Hematopoietic multipotent progenitor cell treated with erythropoietin and hydrocortisone succinate and interleukin-3 and kit ligand, for 8 days (in vitro differentiated cells): ENCODE results near the gene CLN6.
A peak's percentile ranks its signal among the peaks of the same experiment; 100 is the strongest.
"Not testable (repeated sequence)": the region's sequence is repeated elsewhere in the genome, so short reads cannot be mapped to it uniquely, and the experiment has no call there.

Source experiments
- DNase-seq: peaks from one replicate; pipeline ENCODE4 v3.0.0-alpha.2; 2015

Gene CLN6

DNA sequence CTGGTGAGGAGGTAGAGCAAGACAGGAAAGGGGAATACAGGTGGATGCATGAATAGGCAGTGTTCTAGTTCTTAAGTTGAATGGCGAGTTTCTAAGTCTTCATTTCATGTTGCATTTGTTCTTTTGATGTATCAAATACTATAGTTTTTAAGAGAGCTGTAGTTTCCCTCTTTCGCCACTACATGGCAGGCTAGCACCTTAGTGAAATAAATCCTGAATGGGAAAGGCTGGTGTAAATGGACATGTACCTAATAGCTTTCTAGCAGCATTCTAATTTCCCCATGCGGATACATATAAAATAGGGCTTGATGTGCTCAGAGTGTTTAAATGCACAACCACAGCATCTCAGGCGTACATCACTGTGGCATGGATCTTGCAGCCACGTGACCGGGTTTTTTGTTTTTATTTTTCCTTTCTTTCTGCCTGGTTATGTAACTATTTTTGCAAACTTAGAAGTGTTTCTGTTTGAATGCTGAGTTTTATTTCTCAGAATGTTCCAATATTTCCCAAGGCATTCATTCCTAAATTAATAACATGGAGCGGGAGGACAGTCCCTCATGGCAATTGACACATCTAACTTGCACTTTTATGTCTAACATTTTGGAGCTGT is 23.5 kb upstream of the CLN6 start:
- DNase-seq, result peak; percentile 89

DNA sequence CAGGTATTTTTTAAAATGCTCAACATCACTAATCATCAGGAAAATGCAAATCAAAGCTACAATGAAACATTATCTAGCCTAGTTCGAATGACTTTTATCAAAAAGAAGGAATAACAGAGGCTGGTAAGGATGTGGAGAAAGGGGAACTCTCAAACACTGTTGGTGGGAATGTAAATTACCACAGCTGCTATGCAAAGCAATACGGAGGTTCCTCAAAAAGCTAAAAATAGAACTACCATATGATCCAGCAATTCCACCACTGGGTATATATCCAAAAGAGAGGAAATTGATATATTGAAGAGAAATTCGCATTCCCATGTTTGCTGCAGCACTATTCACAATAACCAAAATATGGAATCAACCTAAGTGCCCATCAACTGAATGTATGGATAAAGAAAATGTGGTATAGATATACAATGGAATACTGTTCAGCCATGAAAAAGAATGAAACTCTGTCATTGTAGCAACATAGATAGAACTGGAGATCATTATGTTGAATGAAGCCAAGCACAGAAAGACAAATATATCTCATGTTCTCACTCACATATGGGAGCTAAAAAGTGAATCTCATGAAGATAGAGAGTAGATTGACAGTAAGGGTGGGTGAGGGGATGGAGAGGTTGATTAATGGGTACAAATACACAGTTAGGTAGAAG is 19.7 kb upstream of the CLN6 start:
- no peak for DNase-seq

DNA sequence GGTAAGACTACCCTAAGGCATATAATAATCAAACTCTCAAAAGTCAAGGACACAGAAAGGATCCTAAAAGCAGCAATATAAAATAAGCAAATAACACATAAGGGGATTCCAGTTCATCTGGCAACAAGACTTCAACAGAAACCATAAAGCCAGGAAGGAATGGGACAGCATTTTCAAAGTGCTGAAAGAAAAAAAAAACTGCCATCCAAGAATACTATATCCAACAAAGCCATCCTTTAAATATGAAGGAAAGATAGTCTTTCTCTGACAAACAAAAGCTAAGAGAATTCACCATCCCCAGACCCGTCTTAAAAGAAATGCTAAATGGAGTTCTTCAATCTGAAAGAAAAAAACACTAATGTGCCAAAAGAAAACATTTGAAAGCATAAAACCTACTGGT is 14.7 kb upstream of the CLN6 start:
- no peak for DNase-seq

DNA sequence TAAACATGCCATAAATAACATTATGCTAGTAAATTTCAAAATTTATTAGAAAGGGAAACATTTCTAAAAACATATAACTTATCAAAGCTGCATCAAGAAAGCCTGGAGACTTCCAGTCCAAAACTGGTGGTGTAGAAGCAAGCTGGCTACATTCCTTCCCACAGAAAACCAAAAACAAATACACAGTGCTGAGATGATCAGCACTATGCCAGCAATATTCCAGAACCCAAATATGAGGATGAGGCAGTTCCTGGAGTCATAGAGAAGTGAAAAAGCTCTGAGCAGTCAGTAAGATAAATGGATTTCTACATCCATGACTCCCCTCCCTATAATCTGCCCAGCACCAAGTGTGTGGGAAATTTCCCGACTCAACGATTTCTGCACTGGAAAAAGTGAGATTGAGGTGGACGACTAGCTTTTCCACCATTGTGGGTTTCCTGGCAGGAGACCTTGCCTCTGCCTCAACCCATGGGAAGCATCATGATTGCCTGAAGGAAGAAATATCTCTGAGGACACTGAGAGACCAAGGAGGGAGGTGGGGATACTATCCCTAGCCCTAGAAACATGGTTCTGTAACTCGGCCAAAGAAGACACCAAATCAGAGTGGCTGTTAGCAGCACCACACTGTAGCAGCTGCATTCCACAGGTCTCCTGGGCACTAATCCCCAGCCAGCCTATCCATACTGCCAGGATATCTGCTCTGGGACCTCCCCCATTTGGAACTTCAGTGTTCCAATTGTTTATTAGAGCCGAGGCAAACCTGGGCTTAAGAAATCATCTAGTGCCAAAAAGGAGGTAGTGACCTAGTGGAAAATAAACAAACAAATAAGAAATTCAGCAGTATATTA is 11.8 kb upstream of the CLN6 start:
- no peak for DNase-seq

DNA sequence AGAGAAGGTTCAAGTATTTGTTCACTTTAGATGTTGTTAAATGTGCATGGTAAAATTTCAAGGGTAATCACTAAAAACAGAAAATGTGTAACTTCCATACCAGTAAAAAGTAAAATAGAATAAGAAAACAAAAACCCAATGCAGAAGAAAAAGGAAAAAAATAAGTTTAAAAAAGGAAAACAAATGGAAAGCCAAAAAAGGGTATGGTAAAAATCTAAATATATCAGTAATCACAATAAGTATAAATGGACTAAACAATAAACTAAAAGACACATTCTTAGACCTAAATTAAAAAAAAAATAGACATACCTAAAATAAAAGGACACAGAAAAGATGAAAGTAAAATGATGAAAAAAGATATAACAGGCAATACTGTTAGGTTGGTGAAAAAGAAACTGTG is 9.5 kb upstream of the CLN6 start:
- DNase-seq, result no peak

DNA sequence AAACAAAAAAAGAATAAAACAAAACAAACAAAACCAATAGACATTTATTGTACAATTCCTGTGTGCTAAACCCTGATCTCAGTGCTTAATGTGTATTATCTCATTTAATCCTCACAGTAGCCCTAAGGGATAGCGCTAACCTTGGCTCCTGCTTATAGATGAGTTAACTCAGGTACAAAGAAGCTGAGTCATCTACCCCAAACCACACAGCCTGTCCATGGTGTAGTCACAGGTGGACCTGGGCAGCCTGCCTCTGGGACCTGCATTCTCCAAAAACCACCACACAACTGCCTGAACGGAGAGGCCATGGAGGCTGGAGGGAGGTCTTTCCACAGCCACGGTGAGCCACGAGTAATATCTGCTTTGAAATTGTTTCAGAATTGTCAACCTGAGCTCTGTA is 5.5 kb upstream of the CLN6 start:
- DNase-seq, result no peak

DNA sequence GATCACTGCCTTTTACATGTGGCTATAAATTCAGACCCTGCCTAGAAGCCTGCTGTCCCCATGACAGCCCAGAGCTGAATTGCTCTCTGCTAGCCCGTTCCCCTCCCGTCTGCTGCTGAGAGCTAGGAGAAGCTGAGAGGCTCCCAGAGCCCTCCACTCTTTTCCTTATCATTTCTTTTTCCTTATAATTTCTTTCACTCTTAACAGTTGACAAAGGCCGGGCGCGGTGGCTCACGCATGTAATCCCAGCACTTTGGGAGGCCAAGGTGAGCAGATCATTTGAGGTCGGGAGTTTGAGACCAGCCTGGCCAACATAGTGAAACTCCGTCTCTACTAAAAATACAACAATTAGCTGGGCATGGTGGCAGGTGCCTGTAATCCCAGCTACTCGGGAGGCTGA is 5.0 kb upstream of the CLN6 start:
- not testable (repeated sequence) for DNase-seq

DNA sequence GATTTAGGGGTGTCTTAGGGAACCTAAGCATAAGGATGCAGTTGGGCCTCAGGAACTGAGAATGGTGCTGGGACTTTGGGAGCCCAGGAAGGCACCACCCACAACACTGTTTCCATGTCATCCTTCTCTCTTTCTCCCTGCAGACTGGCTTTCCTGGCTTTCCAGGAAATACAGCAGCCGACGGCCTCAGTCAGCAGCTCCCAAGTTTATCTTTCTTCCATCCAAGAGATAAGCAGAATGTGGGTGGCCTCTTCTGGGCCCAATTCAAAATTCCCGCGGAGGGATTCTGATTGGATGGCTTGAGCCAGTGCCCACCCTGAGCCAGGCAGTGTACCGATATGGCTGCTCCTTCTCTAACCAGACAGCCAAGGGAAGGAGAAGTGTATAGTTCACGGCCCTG is 4.5 kb upstream of the CLN6 start:
- no peak for DNase-seq

DNA sequence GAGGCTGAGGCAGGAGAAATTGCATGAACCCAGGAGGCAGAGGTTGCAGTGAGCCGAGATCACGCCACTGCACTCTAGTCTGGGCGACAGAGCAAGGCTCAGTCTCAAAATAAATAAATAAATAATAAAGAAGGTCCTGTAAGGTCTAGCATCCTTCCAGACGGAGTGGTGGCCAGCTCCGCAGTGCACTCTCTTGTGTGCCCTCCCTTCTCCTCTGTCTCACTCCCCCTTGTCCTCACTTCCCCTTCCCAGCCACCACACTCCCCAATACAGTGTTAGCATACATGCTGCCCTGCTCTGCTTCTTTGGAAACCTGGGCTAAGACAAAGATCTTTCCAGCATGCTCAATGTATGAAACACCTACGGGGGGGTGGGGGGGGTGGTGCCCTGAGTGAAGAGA is 3.4 kb upstream of the CLN6 start:
- no peak for DNase-seq

DNA sequence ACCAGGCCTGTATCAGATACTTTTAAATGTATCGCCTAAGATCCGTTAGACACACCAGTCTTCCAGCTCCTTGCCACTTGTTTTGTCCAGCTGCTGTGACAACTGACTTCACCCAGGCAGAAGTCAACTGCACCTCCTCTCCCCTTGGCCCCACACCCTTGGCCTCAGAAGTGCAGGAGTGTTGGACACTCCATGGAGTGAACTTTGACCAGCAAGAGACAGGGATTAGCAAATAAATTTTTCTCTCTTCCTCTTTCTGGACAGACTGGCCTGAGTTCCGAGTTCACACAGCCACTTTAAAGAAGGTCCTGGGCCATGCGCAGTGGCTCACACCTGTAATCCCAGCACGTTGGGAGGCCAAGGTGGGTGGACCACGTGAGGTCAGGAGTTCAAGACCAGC is 2.9 kb upstream of the CLN6 start:
- no peak for DNase-seq

DNA sequence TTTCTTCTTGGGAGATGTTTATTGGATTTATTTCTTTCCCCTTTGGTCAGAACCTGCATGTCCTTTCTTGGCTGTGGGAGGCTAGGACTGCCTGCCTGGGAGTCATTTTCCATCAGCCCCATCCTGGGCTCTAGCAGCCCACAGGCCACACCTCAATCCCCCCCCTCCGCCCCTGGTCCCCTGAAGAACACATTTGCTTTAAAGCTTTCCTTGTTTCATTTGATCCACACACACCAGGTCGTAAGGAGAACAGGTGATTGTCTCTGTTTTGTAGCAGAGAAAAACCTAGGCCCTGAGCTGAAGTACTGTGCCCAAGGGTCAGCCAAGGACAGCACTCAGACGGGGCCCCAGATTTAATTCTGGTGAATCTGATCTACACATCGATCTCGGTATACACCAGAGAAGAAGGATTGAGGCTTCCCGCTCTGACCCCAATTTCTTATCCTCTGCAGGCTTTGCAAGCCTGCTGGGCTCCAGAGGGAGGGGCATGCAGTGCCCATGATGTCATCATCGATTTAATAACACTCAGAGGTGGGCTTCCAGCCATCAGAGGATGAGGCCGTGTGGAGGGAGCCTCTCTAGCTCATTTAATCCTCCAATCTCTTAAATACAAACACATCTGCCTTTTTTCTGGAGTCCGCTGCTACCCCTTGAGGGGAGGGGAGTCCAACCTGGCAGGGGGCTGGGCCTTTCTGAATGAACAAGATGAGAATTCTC is 1.7 kb upstream of the CLN6 start:
- DNase-seq, result no peak

DNA sequence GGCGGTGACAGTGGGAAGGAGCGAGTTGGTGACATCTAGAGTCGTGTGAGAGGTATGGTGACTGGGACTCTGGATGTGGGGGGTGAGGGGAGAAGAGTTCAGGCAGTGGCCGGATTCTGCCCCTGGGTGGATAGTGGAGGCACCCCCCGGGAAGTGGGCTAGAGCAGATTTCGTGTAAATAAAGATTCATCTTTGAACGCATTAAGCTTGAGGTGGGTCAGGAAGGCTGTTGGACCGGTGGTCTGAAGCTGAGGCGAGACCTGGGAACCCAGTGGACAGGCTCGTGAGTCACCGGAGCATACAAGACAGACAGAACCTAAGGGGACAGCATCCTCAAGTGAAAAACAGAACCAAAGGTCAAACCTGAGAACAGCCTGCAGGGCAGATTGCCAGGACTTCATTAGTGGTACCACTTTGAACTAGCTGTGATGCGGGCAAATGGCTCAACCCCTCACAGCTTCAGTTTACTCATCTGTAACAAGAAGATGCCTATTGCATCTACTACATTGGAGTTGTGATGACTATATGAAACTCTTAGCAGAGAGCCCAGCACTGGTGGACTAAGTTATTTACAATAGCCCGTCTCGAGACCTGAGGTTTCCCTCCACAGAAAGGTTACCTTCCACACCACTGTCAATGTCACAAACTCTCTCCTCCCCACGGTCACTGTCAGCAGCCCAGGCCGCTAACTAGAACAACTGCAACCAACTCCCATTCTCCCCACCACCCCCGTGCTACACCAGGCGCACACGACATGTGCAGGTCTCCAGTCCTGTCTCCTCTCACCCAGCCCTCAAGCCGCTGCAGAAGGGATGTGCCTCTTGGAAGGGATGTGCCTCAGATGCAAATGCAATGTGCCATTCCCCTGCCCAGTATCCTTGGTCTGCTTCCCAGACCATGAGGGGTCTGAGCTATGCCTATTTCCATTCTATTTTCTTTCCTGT is 901 bp upstream of the CLN6 start:
- DNase-seq, result no peak

DNA sequence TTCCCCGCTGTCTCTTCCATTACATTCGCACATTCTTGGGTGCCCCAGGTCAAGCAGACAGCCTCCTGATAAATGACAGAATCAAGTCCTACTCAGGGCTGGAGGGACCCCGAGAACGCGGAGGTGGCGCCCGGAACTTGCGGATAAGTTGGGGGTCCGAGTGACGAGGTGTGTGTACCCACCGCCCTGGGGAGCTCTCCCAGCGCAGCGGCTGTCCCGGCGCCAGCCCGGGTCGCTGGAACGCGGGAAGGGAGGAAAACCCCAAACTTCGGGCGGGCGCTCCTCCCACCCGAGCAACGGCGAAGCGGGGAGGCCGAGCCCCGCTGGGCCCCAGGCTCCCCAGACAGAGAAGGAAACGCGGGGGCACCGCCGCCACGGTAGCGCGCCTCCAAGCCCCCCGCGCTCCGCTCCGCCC is 550 bp downstream of the CLN6 start:
- peak; percentile 43 for DNase-seq

DNA sequence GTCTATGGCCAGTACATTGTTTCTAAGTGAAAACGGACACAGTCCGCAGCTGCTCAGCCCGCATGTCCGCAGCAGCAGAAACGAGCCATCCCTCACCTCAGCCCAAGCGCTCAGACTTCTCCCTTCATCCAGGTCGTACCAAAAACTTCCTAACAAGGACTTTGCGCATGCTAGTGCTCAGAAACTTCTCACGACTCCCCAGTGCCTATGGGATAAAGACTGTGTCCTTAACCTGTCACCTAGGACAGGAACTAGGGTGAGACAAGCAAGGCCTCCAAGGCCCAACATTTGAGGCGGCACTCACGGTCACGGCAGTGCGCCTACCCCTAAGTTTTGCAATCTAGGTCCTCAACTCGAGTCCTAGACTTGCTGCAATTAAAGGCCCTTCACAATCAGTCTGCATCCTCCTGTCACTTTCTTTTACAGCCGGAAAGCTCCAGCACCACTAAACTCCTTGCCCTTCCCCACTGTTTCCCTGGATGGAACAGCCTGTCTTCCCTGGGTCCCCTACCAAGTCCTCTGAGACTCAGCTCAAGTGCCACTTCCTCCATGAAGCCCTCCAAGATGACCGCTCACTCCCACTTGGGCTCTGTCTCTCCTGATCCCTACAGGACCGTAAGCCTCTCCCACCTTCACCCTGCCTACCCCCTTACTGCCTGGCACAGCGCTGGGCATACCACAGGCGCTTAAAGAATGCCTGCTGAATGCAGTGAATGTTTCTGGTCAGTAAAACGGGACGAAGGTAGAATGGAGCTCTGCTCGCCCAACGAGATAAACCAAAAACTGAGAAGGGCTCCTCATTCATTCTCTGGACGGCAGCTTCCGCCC is 1.2 kb downstream of the CLN6 start:
- peak; percentile 37 for DNase-seq

DNA sequence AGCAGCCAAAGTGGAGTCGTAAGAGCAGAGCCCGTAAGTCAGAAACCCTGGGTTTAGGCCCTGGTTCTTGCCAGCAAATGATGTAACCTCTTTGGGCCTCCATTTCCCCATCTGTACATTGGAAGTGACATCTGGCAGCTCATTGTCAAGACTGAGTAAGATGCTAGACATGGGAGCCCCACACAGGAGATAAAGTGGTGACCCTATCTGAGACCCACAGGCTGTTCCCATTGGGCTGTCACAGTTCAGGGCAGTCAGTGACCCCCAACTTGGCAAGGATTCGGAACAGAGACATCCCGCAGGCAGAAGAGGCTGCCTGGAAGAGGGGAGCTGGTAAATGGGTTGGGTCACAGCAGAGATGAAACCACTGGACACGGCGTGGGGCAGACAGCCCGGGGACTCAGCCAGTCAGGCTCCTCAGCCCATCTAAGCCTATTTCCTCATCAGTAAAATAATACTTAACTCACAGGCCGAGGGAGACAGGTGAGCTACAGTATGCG is 1.8 kb downstream of the CLN6 start:
- peak; percentile 62 for DNase-seq

DNA sequence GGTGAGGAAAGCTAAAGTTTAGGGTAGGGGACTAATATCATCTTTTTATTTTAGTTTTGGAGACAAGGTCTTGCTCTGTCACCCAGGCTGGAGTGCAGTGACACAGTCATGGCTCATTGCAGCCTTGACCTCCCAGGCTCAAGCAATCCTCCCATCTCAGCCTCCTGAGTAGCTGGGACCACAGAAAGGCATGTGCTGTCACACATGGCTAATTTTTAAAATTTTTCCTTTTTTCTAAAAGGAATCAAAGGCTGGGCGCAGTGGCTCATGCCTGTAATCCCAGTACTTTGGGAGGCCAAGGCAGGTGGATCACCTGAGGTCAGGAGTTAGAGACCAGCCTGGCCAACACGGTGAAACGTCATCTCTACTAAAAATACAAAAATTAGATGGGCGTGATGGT is 4.1 kb downstream of the CLN6 start:
- not testable (repeated sequence) for DNase-seq

DNA sequence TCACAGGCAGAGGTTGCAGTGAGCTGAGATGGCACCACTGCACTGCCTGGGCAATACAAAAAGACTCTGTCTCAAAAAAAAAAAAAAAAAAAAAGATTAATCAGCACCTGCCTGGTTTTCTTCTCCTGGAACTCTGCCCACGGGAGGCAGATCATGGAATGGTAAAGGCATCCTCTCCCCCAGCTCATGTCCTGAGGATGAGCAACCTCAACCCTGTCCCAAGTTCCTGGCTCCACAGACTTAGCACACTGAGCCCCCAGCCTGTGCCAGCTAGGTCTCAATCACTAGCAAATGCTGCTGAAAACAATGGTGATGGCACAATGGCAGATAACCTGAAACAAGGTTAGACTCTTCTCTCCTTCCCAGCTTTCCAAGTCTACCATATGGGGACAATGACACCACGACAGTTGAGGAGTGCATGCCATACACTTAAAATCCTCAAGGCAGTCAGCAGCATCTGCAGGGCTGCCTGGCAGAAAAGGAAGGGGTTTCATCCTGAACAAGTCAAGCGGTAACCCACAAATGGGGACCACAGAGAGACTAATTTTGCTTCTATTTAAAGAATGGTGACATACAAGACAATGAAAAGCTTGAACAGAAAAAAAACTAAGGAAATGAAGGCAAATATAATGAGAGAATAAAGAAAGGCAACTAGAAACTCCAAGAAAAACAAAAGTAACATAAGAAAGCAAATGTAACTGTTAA is 4.8 kb downstream of the CLN6 start:
- DNase-seq, result peak; percentile 10

DNA sequence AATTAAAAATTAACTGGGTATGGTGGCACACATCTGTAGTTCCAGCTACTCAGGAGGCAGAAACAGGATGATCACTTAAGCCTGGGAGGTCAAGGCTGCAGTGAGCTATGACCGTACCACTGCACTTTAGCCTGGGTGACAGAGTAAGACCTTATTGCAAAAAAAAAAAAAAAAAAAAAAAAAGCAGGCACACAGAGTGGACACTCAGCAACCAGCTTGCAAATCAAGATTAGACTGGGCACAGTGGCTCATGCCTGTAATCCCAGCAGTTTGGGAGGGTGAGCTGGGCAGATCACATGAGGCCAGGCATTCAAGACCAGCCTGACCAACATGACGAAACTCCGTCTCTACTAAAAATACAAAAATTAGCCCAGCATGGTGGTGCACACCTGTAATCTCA is 5.4 kb downstream of the CLN6 start:
- DNase-seq, result no peak

DNA sequence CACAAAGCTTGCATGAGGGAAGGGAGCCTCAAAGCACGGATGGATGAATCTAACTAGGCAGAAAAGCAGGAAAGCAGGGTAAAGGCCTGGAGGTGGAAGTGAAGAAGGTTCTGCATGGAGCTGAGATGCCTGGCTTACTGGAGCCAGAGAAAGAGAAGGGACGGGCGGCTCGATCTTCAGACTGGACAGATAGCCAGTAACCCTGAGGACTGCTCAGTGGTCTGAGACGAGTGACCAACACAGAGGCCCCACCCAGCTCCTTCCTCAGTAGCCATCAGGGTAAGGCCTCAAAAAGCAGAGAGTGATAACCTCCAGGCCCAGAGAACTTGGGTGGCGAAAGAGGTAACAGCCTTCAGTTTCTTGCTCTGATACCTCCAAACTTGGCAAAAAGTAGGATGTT is 6.4 kb downstream of the CLN6 start:
- no peak for DNase-seq

DNA sequence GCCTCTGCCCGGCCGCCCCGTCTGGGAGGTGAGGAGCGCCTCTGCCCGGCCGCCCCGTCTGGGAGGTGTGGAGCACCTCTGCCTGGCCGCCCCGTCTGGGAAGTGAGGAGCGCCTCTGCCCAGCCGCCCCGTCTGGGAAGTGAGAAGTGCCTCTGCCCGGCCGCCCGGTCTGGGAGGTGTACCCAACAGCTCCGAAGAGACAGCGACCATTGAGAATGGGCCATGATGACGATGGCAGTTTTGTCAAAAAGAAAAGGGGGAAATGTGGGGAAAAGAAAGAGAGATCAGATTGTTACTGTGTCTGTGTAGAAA is 7.1 kb downstream of the CLN6 start:
- DNase-seq, result not testable (repeated sequence)
